GM12801 (cell line): Measurements from ENCODE around the gene GRM7.

Experiments
- CTCF ChIP-seq: IDR thresholded peaks from one replicate; pipeline ENCODE4 v1.5.1; 2011; ENCODE audit warnings: control low read depth; ENCODE audit not compliant: insufficient read length; ENCODE audit errors: extremely low read depth

GRM7 gene

GRCh38 chr3:7568526-7569184 is 707.7 kb downstream of the GRM7 start:
- no peak for TF ChIP-seq CTCF

DNA sequence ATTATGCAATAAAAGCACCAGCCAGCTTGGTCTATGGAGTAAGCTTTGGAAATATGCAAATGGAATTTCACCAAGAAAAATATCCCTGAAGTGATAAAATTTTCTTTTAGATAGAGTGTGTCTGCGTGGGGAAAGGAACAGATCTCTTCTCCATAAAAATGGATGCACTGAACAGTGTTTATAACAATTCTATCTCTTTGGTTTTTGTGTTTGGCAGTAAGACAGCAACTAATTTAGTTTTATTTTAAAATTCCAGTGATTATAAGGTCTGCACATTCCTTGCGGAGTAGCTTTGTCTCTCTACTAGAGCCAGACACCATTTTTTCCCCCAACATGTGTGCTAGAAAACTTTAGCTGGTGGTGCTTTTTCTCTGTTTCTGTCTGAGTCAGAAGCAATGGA is 712.4 kb downstream of the GRM7 start:
- TF ChIP-seq CTCF = no peak

GRCh38 chr3:7574435-7574834 is 713.5 kb downstream of the GRM7 start:
- TF ChIP-seq CTCF = no peak

DNA sequence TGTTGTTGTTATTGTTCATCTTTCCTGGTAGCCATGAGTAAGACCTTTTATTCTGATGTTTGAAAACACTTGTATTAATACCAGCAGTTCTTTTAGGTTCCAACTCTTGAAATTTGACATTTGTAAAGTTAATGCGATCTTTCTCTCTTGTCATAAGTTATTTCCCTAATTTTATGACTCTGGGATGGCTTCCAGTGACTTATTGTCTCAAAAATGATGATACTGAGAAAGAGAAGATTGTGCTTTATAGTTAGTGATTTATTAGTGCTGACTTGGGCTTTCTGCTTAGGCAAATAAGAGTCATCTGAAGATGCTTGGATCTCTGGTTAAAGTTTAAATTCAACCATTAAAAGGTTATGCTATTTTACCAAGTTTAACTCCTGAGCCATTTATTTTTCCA is 715.2 kb downstream of the GRM7 start:
- no peak for TF ChIP-seq CTCF

GRCh38 chr3:7576506-7576905 is 715.6 kb downstream of the GRM7 start:
- no peak for TF ChIP-seq CTCF

- TF ChIP-seq CTCF = no peak
These were observed 716.6 kb downstream of the GRM7 start for GRCh38 chr3:7577513-7577912.

DNA sequence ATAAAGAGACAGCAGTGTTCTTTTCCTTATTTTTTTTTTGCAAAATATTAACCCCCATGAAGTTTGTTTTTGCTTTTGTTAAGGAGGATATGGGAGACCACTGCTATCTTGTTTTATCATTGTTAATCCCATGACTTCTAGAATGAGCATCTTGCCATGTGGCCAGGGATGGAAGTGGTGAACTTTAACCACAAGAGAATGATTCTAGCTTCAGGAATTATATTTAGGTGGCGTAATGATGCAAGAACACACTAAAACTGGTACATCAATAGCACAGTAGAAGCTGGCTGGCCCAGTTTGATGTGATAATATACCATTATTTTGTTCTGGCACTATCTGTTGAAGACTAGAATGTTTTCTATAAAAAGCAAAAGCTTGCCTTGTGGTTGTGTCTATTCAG is 720.9 kb downstream of the GRM7 start:
- no peak for TF ChIP-seq CTCF

- no peak for TF ChIP-seq CTCF
These were observed 724.1 kb downstream of the GRM7 start for GRCh38 chr3:7585052-7585451.
